SK-MEL-5 (cell line): ENCODE measurements around the gene C1orf50. TPM values are rescaled to one million over a fixed set of nuclear protein-coding genes. Genes with fewer than 3 reads are reported as not detected.
"Not testable (repeated sequence)": the region's sequence is repeated elsewhere in the genome, so short reads cannot be mapped to it uniquely, and the experiment has no call there.

Source experiments
- DNase-seq: peaks from one replicate; pipeline ENCODE4 v3.0.0-alpha.2; 2016; ENCODE audit warnings: low read depth, low spot score
- in situ Hi-C: cut with HindIII; loops from 2 replicates; pipeline ENCODE4 v1.10.0; 2016; ENCODE audit warnings: low sequenced_read_pairs, high pct_unique_total_duplicates, low pct_unique_long_range_greater_than_20kb
- polyA plus RNA-seq, 2 experiments: library from polyadenylated mRNA; depleted of rRNA; stranded (reverse); fragments of >200 nt; gene quantifications; 2 replicates each; pipeline ENCODE4 v1.2.3, GENCODE V29; 2015
- total RNA-seq: library from RNA; depleted of rRNA; stranded (reverse); fragments of >200 nt; shearing (Covaris generic); gene quantifications from 2 replicates; pipeline ENCODE4 v1.2.3, GENCODE V29; 2014; rRNA removed

The C1orf50 gene
- 1.8 and 2.5 TPM in 2 replicates for total RNA-seq
- polyA plus RNA-seq (2015; cell fraction: cytosol; rRNA removed): 3.2 and 3.3 TPM in 2 replicates
- polyA plus RNA-seq (2015; cell fraction: nucleus; rRNA removed): 2.1 and 3.8 TPM in 2 replicates

GRCh38 chr1:42766741-42767509 is at the start of gene C1orf50, which contains the start of gene P3H1:
Gene C1orf50, plus strand, starts transcription at chr1:42767249. Its CDS starts 63 bp downstream, at chr1:42767312.
Gene P3H1, minus strand, starts transcription at chr1:42767028. Its CDS starts 57 bp downstream, at chr1:42766971.
- peak; percentile 98 for DNase-seq
- in situ Hi-C loops: no loop called here

GRCh38 chr1:42720868-42721267 is 46.2 kb upstream of the C1orf50 start:
- in situ Hi-C loops: no loop called here
- no peak for DNase-seq

GRCh38 chr1:42721926-42722325 is 45.1 kb upstream of the C1orf50 start:
- in situ Hi-C loops: no loop called here
- no peak for DNase-seq

GRCh38 chr1:42722403-42722802 is 44.6 kb upstream of the C1orf50 start:
- DNase-seq, in situ Hi-C loops: not testable (repeated sequence)

- no peak for DNase-seq
- in situ Hi-C loops: no loop called here
Observed at GRCh38 chr1:42723511-42723910, 43.5 kb upstream of the C1orf50 start.

- DNase-seq, in situ Hi-C loops: not testable (repeated sequence)
Observed at GRCh38 chr1:42725820-42726219, 41.2 kb upstream of the C1orf50 start.

GRCh38 chr1:42730002-42730401 is 37.0 kb upstream of the C1orf50 start:
- in situ Hi-C loops: no loop called here

DNA sequence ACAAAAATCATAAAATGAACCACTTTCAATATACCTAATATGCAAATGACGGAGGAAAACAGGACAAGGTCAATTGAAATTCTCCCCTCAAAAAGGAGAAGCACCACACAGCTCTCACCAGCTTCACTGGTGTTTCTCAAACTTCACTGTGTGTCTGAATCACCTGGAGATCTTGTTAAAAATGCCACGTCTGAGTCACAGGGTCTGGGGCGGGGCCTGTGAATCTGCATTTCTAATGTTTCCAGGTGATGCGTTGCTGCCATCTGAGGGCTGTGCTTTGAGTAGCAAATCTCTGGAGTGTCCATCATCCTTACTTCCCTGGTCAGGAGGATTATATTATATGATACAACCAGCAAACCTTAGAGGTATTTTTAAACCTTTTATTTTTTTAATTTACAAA is 36.1 kb upstream of the C1orf50 start:
- in situ Hi-C loops: no loop called here
- peak; percentile 16 for DNase-seq

More at GRCh38 chr1:42730002-42730401, 37.0 kb upstream of the C1orf50 start:
- DNase-seq: peak; percentile 55

GRCh38 chr1:42731585-42731984 is 35.5 kb upstream of the C1orf50 start:
- in situ Hi-C loops: no loop called here

GRCh38 chr1:42732126-42732680 is 34.8 kb upstream of the C1orf50 start:
- DNase-seq: no peak
- in situ Hi-C loops: no loop called here

More at GRCh38 chr1:42731585-42731984, 35.5 kb upstream of the C1orf50 start:
- no peak for DNase-seq

DNA sequence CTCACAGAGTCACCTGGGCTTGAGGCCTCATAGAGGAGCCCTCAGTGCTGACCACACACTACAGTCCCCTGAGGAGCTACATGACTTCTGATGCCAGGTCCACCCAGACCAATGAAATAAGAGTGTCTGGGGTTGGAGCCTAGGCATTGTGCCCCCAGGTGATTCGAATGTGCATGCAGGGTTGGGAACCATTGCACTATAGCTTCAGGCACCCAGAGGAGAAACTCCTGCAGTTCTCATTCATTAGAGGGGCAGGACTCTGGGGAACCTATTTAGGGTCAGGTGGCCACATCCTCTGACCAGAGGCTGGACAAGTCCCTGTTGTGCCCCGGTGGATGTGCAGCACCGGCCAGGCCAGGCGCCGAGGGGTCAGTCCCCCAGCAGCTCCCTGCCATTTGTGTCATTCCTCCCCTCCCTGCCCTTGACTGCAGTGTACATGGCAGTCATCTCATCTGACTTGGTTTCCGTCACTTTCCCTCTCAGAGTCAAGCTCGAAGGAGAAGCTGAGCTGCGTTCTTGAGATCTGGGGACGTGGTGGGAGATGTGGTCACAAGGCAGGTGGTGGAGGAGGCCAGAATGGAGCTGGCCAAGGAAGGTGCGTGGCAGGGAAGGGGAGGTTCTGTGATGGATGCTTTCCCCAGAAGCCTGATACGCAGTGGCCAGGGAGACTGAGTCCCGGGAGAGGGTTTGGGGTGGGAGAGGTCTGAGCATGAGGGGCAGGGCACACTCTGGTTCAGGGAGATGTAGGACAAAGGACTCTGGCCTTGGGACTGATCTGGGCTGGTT is 33.4 kb upstream of the C1orf50 start:
- DNase-seq: no peak
- in situ Hi-C loops: no loop called here

- no peak for DNase-seq
- in situ Hi-C loops: no loop called here
Observed at GRCh38 chr1:42734201-42735035, 32.6 kb upstream of the C1orf50 start.

- in situ Hi-C loops: no loop called here
- no peak for DNase-seq
Observed at GRCh38 chr1:42735056-42735455, 32.0 kb upstream of the C1orf50 start.

DNA sequence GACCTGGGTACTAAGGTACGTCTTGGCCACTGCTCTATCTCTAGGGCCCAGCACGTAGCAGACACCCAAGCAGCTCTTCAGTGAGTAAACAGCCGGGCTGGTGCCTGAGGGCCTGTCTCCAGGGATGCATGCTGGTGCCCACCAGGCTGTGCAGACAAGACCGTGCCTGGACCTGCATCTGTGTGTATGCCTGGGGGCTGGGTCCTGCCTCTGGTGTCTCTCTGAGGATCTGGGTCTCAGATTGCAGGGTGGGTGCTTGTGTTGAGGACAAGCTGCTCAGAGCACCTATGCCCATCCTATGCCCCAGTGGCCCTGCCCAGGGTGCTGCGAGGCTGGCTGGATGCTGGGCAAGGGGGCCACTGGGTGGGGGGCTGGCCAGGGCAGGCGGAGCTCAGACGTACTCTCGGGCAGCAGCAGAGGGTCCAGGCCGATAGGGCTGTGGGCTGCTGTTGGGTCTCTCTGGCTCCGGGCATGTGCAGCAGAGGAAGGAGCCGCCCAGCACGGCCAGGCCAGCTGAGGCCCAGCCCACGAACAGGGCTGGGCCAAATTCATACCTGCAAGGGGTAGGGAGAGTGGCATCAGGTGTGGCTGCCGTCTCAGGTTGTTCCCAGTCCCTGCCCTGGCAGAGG is 31.5 kb upstream of the C1orf50 start:
- in situ Hi-C loops: no loop called here

GRCh38 chr1:42736152-42736551 is 30.9 kb upstream of the C1orf50 start:
- in situ Hi-C loops: no loop called here
- DNase-seq: peak; percentile 61

More for the DNA sequence above, 31.5 kb upstream of the C1orf50 start:
- no peak for DNase-seq

DNA sequence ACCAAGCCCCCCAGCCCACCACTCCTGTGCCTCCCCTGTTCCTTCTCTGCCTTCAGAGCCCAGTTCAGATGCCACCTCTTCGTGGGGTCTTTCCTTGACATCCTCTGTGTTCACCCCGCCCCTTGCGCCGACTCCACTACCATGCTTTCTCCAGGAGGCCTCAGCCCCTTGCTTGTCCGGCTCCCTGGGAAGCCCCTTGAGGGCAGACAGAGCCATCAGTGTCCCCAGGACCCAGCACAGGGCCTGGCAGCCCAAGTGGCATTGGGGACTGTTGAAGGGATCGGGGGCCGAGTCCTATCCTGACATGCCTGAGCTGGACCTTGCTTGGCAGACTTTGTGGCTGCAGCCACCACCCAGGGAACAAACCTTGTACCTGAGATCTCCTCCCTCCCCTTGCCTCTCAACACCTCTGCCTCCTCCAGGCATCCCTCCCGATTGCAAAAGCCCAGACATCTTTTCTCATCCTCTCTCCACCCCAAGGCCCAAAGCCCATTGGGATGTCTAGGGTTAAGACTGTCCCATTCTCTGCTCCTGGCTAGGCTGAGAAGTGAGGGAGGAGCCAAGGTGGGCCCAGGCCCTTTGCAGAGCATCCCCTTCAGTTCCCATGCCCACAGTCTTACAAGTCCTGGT is 30.4 kb upstream of the C1orf50 start:
- in situ Hi-C loops: no loop called here
- DNase-seq: no peak
